Stimulated activated CD8-positive, alpha-beta memory T cell treated with anti-CD3 and anti-CD28 coated beads, Interleukin-12 subunit alpha, Interleukin-12 subunit beta, amount 100 ng/mL, for 24 hours (primary cell): ENCODE data around the gene DDX60.

Experiments
- DNase-seq: peaks from one replicate; pipeline ENCODE4 v3.0.0-alpha.2; 2020; ENCODE audit errors: extremely low read depth

The DDX60 gene

DNA sequence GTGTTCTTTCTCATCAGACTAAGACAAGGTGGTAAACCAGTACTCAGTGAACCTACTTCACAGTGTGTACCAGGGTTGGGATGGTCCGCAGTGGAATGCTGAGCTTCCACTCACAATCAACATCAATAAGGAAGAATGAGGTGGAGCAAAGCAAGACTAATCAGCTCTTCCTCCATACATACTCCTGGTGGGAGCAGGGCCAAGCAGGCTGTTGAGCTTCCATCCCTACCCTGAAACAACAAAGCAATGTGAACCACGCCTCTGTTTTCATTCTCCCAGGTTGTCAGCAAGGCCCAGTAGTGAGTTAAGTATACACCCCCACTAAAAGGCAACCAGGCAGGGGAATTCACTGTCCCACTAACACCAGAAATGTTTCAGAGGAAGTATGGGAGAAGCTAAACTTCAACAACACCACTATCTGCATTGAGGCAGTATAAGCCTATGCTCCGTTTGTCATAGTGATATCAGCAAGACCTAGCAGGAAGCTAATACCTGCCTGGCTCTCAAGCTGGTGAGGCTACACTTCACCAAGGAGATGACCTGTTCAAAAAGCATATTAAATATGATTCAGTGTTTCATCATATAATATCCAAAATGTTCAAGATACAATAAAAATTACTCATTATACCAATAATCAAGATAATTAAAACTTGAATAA is 109.5 kb downstream of the DDX60 start:
- no peak for DNase-seq

DNA sequence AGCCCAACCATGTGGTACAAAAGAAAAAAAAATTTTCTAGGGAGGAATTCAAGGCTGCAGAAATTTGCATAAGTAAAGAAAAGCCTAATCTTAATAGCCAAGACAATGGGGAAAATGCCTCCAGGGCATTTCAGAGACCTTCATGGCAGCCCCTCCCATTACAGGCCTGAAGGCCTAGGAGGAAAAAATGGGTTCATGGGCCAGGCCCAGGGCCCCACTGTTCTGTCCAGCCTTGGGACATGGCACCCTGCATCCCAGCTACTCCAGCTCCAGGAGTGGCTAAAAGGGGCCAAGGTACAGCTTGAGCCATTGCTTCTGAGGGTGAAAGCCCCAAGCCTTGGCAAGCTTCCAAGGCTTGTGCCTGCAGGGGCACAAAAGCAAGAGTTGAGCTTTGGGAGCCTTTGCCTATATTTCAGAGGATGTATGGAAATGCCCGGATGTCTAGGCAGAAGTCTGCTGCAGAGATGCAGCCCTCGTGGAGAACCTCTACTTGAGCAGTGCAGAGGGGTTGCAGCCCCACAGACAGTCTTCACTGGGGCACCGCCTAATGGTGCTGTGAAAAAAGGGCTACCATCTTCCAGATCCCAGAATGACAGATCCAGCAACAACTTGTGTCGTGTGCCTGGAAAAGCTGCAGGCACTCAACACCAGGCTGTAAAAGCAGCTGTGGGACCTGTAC is 115.2 kb downstream of the DDX60 start:
- no peak for DNase-seq

DNA sequence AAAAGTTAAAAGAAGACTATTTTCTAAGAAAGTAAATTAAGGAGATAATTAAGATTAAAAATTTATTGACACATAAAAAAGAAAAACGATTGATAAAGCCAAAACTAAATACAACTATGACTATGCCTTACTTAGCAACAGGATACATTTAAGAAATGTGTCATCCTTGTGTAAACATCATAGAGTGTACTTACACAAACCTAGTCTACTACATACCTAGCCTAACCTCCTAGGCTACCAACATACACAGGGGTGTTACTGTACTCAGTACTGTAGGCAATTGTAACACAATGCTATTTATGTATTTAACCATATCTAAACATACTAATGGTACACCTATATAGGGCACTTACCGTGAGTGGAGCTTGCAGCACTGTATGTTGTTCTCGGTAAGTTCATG is 117.9 kb downstream of the DDX60 start:
- no peak for DNase-seq

DNA sequence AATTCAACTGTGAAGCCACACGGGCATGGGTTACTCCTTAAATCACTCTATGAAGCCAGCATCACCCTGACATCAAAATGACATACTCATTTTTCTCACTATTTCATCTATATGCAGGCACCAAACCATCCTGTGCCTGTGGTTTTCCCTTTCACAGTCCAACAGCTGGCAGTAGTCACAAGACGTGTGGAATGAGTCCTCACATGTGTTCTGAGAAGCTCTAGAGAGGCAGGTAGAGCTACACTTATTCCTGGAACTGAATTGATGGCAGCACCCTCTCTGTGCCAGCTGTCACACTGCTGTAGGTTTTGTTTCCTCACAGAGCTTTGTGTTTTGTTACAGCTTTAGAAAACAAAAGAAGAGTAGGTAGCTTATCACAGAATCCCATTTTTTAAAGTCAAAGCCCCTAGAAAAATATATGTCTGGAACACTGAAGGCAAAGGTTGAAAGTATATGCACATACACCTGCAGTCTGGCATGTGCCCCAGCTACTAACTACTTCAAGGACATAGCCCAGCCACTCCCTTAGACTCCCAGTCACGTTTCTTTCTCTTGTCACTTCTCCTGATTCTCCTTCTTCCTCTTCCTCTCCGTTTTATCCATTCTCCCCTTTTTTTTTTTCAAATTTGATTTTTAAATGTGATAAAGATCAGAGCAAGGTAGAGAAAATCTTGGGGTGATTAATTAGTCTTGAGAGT is 119.1 kb downstream of the DDX60 start:
- no peak for DNase-seq

DNA sequence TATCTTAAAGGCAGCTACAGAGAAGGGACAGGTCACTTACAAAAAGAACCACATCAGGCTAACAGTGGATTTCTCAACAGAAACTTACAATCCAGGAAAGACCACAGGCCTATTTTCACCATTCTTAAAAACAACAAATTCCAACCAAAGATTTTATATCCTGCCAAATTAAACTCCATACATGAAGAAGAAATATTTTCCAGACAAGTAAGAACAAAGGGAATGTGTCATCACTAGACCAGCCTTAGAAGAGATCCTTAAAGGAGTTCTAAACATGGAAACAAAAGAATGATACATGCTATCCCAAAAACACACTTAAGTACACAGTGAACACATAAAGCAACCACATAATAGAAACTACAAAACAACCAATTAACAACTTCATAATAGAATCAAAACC is 120.6 kb downstream of the DDX60 start:
- DNase-seq = no peak

DNA sequence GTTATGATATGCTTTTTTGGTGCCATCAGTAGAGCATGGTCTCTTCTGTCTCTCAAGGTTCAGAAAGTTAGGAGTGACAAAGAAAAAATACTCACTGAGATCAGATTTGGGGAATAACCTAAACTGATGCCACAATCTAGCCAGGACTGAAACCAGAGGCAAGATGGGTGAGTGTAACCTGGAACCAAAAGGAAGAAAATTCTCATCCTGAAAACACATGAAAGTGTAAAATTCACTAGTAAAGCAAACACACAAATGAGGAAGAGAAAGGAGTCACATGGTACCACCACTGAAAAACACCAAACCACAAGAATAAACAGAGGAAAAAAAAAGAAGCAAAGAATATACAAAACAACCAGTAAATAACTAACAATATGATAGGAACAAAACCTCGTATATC is 129.8 kb downstream of the DDX60 start:
- no peak for DNase-seq

DNA sequence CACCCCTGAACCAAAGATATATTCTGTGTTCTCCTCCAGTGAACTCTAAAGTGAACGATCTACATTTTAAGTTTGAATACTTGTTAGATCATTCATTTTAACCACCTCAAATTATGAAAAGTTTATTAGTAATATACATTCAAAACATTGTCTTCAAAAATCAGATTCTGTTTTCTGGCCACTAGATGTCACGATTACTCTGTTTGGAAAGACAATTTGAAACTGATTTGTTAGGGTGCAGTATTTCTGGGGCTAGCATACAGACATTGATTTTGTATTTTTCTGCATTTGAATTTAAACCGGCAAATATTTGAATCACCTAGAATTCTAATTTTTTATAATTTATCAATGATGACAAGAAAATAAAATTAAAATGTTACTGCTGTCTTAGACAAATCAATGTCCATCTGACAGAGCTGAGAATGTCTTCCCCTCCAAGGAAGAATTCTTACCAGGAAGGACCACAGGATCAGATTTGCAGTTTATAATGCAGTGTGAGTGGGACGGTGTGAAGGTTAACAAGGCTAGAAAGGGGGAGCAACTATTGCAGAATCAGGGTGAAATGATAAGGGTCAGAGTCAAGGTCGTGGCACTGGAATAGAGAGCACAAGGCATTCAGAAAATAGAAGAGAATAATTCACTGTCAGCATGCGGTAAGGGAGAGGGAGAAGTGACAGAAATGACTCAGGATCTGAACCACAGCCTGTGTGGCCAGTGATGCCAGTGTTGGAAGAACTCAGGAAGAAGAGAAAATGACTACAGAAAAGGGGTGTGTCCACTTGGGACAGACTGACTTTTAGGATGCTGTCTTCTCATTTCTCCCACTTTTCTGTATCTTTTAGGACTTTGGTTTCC is 134.6 kb downstream of the DDX60 start:
- DNase-seq = no peak

DNA sequence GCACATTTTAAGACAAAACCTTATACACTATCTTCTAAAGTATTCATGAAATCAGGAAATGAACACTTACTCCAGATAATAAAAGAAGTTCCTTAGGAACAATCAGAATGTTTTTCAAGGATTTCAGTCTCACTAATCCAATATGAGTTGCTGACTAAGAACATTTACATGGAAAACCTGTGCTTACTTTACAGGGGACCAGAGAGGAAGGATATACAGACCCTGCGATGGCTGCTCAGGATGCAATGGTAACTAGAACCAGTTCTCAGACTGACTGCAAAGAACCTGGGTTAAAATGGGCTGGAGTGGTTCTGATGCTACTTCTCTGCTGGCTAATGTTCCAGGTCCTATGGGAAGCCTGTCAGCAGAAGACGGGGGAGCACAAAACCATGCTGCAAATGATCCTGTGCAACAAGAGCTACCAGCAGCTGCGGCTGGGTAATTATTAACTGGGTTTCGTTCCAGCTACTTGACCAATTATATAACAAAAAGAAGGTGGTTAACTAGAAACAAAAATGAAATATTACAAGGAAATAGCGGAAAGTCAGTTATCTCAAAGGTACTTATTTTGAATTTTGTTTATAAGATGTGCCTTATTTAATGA is 140.9 kb downstream of the DDX60 start:
- DNase-seq = no peak

DNA sequence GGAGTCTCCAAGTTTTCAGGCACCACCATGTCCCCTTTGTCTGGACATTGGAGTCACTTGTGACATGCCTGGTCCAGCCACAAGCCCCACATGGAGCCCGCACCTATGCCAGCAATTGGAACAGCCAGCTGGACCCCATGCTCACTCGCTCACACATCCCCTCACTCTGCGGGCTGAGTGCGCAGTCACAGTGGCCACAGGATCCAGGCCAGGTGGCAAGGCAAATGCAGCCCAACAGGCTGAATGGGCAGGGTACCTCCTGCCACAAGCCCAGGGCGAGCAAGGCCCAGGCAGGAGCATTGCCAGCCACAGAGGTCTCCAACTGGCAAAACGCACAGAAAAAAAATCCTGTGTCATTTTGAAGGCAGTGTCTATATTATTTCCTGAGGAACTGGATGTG is 144.2 kb downstream of the DDX60 start:
- DNase-seq = no peak

DNA sequence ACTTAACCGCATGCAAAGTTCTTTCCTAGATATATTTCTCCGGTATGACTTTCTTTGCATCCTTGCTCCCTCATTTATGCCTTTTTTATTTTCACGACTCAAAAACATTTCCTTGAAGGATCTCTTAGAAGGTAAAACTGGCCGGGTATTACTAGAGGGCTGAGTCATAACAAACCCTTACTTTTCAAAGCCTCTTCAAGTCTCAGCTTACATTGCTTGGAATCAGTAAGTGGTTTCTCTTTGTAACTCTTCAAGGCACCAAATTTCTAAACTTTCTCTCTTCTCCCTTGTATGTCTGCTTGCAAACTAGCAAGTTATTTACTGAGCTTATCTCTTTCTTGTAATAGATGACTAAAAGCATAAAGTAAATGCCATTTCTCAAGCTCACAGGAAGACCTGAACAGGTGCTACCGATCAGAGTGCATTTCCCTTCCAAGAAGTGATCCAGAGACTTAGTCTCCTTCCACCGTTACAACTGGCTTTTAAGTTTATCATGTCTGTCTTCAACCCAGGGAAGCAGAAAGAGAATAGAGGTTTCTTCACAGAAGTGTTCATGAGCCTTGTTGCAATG is 150.8 kb downstream of the DDX60 start:
- no peak for DNase-seq
